ENCODE measurements around the gene KLF3. TPM values are rescaled to one million over a fixed set of nuclear protein-coding genes. Genes with fewer than 3 reads are reported as not detected.

Gene KLF3
- total RNA-seq, 6 experiments from 2014 or later = 21.3 to 37.6 (median 26.8) TPM

GRCh38 chr4:38668203-38668971 lies 4.4 kb downstream of the KLF3 start:
- WGBS (ENCODE audit: insufficient coverage, low coverage, low lambda C conversion rate, missing lambda C conversion rate) = 17% methylated on average over 2 of the region's 2 CpGs
- no peak for ATAC-seq
- H3K9me3 ChIP-seq = no peaks in the 10 kb centered on the region
- peak overlapping the region; percentile 95 to 97 (median 96) for H3K27ac ChIP-seq
- H3K27me3 ChIP-seq = no peaks in the 10 kb centered on the region
- H3K36me3 ChIP-seq = no peaks in the 10 kb centered on the region
- no peak for TF ChIP-seq POLR2A (IDR thresholded peaks at IDR 0.05)
- TF ChIP-seq, protein P1, sequence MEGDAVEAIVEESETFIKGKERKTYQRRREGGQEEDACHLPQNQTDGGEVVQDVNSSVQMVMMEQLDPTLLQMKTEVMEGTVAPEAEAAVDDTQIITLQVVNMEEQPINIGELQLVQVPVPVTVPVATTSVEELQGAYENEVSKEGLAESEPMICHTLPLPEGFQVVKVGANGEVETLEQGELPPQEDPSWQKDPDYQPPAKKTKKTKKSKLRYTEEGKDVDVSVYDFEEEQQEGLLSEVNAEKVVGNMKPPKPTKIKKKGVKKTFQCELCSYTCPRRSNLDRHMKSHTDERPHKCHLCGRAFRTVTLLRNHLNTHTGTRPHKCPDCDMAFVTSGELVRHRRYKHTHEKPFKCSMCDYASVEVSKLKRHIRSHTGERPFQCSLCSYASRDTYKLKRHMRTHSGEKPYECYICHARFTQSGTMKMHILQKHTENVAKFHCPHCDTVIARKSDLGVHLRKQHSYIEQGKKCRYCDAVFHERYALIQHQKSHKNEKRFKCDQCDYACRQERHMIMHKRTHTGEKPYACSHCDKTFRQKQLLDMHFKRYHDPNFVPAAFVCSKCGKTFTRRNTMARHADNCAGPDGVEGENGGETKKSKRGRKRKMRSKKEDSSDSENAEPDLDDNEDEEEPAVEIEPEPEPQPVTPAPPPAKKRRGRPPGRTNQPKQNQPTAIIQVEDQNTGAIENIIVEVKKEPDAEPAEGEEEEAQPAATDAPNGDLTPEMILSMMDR (IDR thresholded peaks at IDR 0.05) = no peak
- intact Hi-C loops (cut with DNase I) = loop anchor here (10.0 kb wide), 2 partner anchors 284 to 344 kb away; no protein-coding TSS in a partner anchor
- no peak for DNase-seq
- H3K4me1 ChIP-seq = peaks cover 0 to 70% (median 33%) of the 10 kb centered on the region in 4 donors
- no peak overlapping the region for H3K4me3 ChIP-seq

DNA sequence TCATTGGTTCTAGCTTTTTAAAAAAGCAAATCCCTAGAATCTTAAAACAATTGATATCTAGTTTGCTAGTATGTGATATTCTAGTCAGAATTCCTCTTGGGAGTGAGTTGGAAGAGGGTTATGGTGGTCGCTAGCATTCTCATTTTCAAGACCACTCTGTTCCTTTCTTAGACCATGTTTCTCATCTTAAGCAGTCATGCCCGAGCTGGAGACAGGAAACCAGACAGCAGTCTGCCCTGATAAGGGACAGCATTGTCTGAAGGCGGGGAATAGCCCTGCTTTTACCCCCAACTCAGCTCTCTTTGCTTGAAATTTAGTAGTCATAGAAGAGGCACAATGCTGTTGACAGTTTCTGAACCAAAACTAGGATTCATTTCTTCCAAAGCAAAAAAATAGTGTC lies 5.2 kb downstream of the KLF3 start:
- no peaks in the 10 kb centered on the region for H3K27me3 ChIP-seq
- no peaks in the 10 kb centered on the region for H3K36me3 ChIP-seq
- H3K4me1 ChIP-seq = peaks cover 0 to 78% (median 37%) of the 10 kb centered on the region in 4 donors
- no peak overlapping the region for H3K4me3 ChIP-seq
- ATAC-seq (no peak), DNase-seq (no peak)
- H3K9me3 ChIP-seq = no peaks in the 10 kb centered on the region
- H3K27ac ChIP-seq = peak overlapping the region; percentile 95 to 97 (median 96)
- intact Hi-C loops (cut with DNase I) = loop anchor here (10.0 kb wide), 2 partner anchors 284 to 344 kb away; no protein-coding TSS in a partner anchor
- 47% methylated on average over 3 of the region's 3 CpGs for WGBS (ENCODE audit: insufficient coverage, low coverage, low lambda C conversion rate, missing lambda C conversion rate)
- TF ChIP-seq, protein P1 (IDR thresholded peaks at IDR 0.05) = no peak
- TF ChIP-seq POLR2A (IDR thresholded peaks at IDR 0.05) = no peak

GRCh38 chr4:38670109-38670901 lies 6.3 kb downstream of the KLF3 start:
- Histone ChIP-seq H3K9me3 (no peaks in the 10 kb centered on the region), H3K27ac (peak overlapping the region in 2 of 3 donors; percentile 61 to 97), H3K4me1 (peaks cover 0 to 89% (median 37%) of the 10 kb centered on the region in 4 donors), H3K4me3 (peak overlapping the region in 2 of 3 donors; percentile 3 to 18), H3K36me3 (no peaks in the 10 kb centered on the region), H3K27me3 (no peaks in the 10 kb centered on the region)
- peak in 1 of 3 donors; percentile 56 for DNase-seq
- TF ChIP-seq, protein P1 (IDR thresholded peaks at IDR 0.05) = no peak
- TF ChIP-seq POLR2A (IDR thresholded peaks at IDR 0.05) = no peak
- 25% methylated on average over 3 of the region's 6 CpGs for WGBS (ENCODE audit: insufficient coverage, low coverage, low lambda C conversion rate, missing lambda C conversion rate)
- ATAC-seq = peak in 1 of 4 donors; percentile 1
- intact Hi-C loops (cut with DNase I) = loop anchor here (5.0 to 10.0 kb wide), 4 partner anchors 96 to 486 kb away; no protein-coding TSS in a partner anchor

DNA sequence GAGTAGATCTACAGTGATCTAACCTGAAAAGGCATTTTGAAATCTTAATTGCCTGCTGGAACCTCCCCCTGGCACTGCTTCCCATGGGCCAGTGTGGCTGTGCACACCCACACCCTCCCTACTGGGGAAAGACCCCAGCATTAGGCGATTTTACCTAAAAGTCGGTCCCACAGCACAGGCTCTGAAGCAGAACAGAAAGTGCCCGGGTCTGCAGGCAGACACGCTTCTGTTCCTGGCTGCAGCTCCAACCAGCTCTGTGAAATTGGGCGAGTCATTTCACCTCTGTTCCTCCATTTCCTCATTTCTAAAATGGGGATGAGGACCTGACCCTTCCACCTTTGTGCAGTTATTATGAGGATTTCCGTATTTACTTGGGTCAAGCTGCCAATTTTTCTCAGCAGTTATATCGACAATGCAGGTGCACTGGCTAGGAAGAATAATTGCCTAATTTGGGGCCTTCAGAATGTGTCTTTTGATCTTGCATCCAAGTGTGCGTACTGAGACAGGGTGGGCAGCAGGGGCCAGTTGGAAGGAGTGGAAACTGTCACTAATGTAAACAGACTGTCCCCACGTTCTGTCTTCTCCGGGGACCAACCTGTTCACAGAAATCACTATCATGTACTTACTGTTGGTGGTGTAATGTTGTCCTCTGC lies 7.1 kb downstream of the KLF3 start:
- H3K27me3 ChIP-seq = no peaks in the 10 kb centered on the region
- TF ChIP-seq POLR2A (IDR thresholded peaks at IDR 0.05) = peak; percentile 46
- TF ChIP-seq, protein P1 (IDR thresholded peaks at IDR 0.05) = no peak
- peak in 1 of 3 donors; percentile 40 for DNase-seq
- H3K9me3 ChIP-seq = no peaks in the 10 kb centered on the region
- peak overlapping the region in 2 of 3 donors; percentile 61 to 97 for H3K27ac ChIP-seq
- no peaks in the 10 kb centered on the region for H3K36me3 ChIP-seq
- H3K4me1 ChIP-seq = peaks cover 0 to 96% (median 39%) of the 10 kb centered on the region in 4 donors
- peak in 3 of 4 donors; percentile 1 to 19 (median 4) for ATAC-seq
- intact Hi-C loops (cut with DNase I) = loop anchor here (5.0 to 10.0 kb wide), 4 partner anchors 96 to 486 kb away; no protein-coding TSS in a partner anchor
- peak overlapping the region in 2 of 3 donors; percentile 3 to 18 for H3K4me3 ChIP-seq
- WGBS (ENCODE audit: insufficient coverage, low coverage, low lambda C conversion rate, missing lambda C conversion rate) = 11% methylated on average over 8 of the region's 10 CpGs

All from right lobe of liver (tissue), 6 donors.